GM23248 (cell line): Measurements from ENCODE around the gene JMJD1C.
"Not testable (repeated sequence)": the region's sequence is repeated elsewhere in the genome, so short reads cannot be mapped to it uniquely, and the experiment has no call there.

Experiments used
- EZH2 ChIP-seq: fragments of 200-600 bp; sonication (generic); IDR thresholded peaks from 2 replicates; pipeline ENCODE4 v1.6.1; 2018; ENCODE audit warnings: antibody characterized with exemption, mild to moderate bottlenecking; ENCODE audit not compliant: insufficient read depth, poor library complexity, severe bottlenecking
- EZH2phosphoT487 ChIP-seq: fragments of 200-600 bp; sonication (generic); IDR thresholded peaks from 2 replicates; pipeline ENCODE4 v1.6.1; 2018; ENCODE audit warnings: antibody characterized with exemption, moderate library complexity, mild to moderate bottlenecking, low read depth; ENCODE audit not compliant: insufficient read depth

- not testable (repeated sequence) for TF ChIP-seq EZH2phosphoT487, EZH2
These were observed 126.1 kb downstream of the JMJD1C start for GRCh38 chr10:63339640-63340039.
